Loucy (cell line): ENCODE data around the gene LOXL1.

Experiments used
- H2AFZ ChIP-seq: fragments of 200-600 bp; sonication (generic); 2 replicates; pipeline ENCODE4 v1.6.0; 2016; ENCODE audit warnings: antibody characterized with exemption, mild to moderate bottlenecking, low read length, moderate library complexity
- H3F3A ChIP-seq: fragments of 200-600 bp; 2 replicates; pipeline ENCODE4 v1.6.0; 2016; ENCODE audit warnings: antibody characterized with exemption, low read depth, mild to moderate bottlenecking
- H3K27me3 ChIP-seq: fragments of 200-600 bp; sonication (generic); 2 replicates; pipeline ENCODE4 v1.6.1; 2014; ENCODE audit warnings: low read length, mild to moderate bottlenecking; ENCODE audit not compliant: insufficient read depth, poor library complexity, severe bottlenecking
- H3K36me3 ChIP-seq: fragments of 200-600 bp; sonication (generic); 2 replicates; pipeline ENCODE4 v1.6.1; 2016; ENCODE audit warnings: low read length; ENCODE audit not compliant: insufficient read depth
- H3K4me1 ChIP-seq: fragments of 200-600 bp; sonication (generic); 2 replicates; pipeline ENCODE4 v1.5.1; 2014; ENCODE audit warnings: low read length, mild to moderate bottlenecking; ENCODE audit not compliant: insufficient read depth, poor library complexity, severe bottlenecking
- H3K4me2 ChIP-seq: fragments of 200-600 bp; sonication (generic); 2 replicates; pipeline ENCODE4 v1.6.0; 2014; ENCODE audit warnings: antibody characterized with exemption, low read length, low read depth, mild to moderate bottlenecking; ENCODE audit not compliant: poor library complexity, severe bottlenecking
- H3K4me3 ChIP-seq: fragments of 200-600 bp; sonication (generic); 2 replicates; pipeline ENCODE4 v1.5.1; 2014; ENCODE audit warnings: low read length, mild to moderate bottlenecking, mixed read lengths; ENCODE audit not compliant: poor library complexity, severe bottlenecking
- H3K79me2 ChIP-seq: fragments of 200-600 bp; sonication (generic); 2 replicates; pipeline ENCODE4 v1.6.1; 2014; ENCODE audit warnings: low read length; ENCODE audit not compliant: insufficient read depth
- H3K9ac ChIP-seq: fragments of 200-600 bp; sonication (generic); 2 replicates; pipeline ENCODE4 v1.6.0; 2014; ENCODE audit warnings: mild to moderate bottlenecking, low read depth, low read length, moderate library complexity; ENCODE audit not compliant: poor library complexity, severe bottlenecking
- H3K9me2 ChIP-seq: fragments of 200-600 bp; sonication (generic); replicated peaks from 2 replicates; pipeline ENCODE4 v1.6.1; 2016; ENCODE audit warnings: low read depth, low read length, mixed read lengths
- H3K9me3 ChIP-seq: fragments of 200-600 bp; sonication (generic); 2 replicates; pipeline ENCODE4 v1.6.1; 2014; ENCODE audit warnings: mild to moderate bottlenecking, antibody characterized with exemption, low read length, low read depth; ENCODE audit not compliant: insufficient read depth
- H4K20me1 ChIP-seq: fragments of 200-600 bp; sonication (generic); 2 replicates; pipeline ENCODE4 v1.6.0; 2014; ENCODE audit warnings: antibody characterized with exemption, low read length, mild to moderate bottlenecking; ENCODE audit not compliant: insufficient read depth, poor library complexity, severe bottlenecking
- CTCF ChIP-seq: fragments of 200-600 bp; sonication (generic); conservative IDR thresholded peaks from 2 replicates; pipeline ENCODE4 v1.5.1; 2014; ENCODE audit warnings: mild to moderate bottlenecking, antibody characterized with exemption, low read length
- EZH2phosphoT487 ChIP-seq: fragments of 200-600 bp; IDR thresholded peaks from 2 replicates; pipeline ENCODE4 v1.6.1; 2018; ENCODE audit warnings: antibody characterized with exemption, mild to moderate bottlenecking, moderate library complexity, borderline replicate concordance

Gene LOXL1

GRCh38 chr15:73927476-73928240 lies 1.4 kb downstream of the LOXL1 start:
- H2AFZ ChIP-seq = no peak overlapping the region
- no peaks in the 10 kb centered on the region for H3K79me2 ChIP-seq
- H3K4me3 ChIP-seq = no peak overlapping the region
- H3K4me2 ChIP-seq = no peak overlapping the region
- H4K20me1 ChIP-seq = no peaks in the 10 kb centered on the region
- no peaks in the 10 kb centered on the region for H3K36me3 ChIP-seq
- peaks cover 61% of the 10 kb centered on the region for H3K4me1 ChIP-seq
- no peaks in the 10 kb centered on the region for H3K27me3 ChIP-seq
- no peaks in the 10 kb centered on the region for H3K9me3 ChIP-seq
- TF ChIP-seq EZH2phosphoT487 = no peak
- no peaks in the 10 kb centered on the region for H3F3A ChIP-seq
- no peaks in the 10 kb centered on the region for H3K9me2 ChIP-seq
- H3K9ac ChIP-seq = no peak overlapping the region

- TF ChIP-seq EZH2phosphoT487 = no peak
- TF ChIP-seq CTCF = no peak
- no peaks in the 10 kb centered on the region for H3K9me2 ChIP-seq
- no peaks in the 10 kb centered on the region for H3K9me3 ChIP-seq
- no peak overlapping the region for H3K9ac ChIP-seq
- H3K4me3 ChIP-seq = no peak overlapping the region
- no peak overlapping the region for H2AFZ ChIP-seq
- H3K79me2 ChIP-seq = no peaks in the 10 kb centered on the region
- H3K4me1 ChIP-seq = peaks cover 61% of the 10 kb centered on the region
- no peaks in the 10 kb centered on the region for H3K27me3 ChIP-seq
- no peaks in the 10 kb centered on the region for H3F3A ChIP-seq
- H3K36me3 ChIP-seq = no peaks in the 10 kb centered on the region
- H3K4me2 ChIP-seq = no peak overlapping the region
- H4K20me1 ChIP-seq = no peaks in the 10 kb centered on the region
Measured at GRCh38 chr15:73928241-73928579, 1.9 kb downstream of the LOXL1 start.

GRCh38 chr15:73928971-73929627 lies 2.8 kb downstream of the LOXL1 start:
- Histone ChIP-seq H3F3A (no peaks in the 10 kb centered on the region; the same call in 1 of the 2 replicates), H2AFZ (peak overlapping the region; percentile 73), H3K4me2 (no peak overlapping the region)

More at GRCh38 chr15:73928971-73929627, 2.8 kb downstream of the LOXL1 start:
- Histone ChIP-seq H3K9ac (no peak overlapping the region), H3K79me2 (no peaks in the 10 kb centered on the region), H3K36me3 (no peaks in the 10 kb centered on the region), H3K27me3 (no peaks in the 10 kb centered on the region), H4K20me1 (no peaks in the 10 kb centered on the region), H3K4me3 (no peak overlapping the region), H3K9me3 (no peaks in the 10 kb centered on the region), H3K9me2 (no peaks in the 10 kb centered on the region), H3K4me1 (peaks cover 61% of the 10 kb centered on the region)
- TF ChIP-seq EZH2phosphoT487 = no peak
- TF ChIP-seq CTCF = no peak
